Spleen (tissue), 11 donors: ENCODE results near the gene NPTX1. TPM values are rescaled to one million over a fixed set of nuclear protein-coding genes. Genes with fewer than 3 reads are reported as not detected.

Source experiments
- DNase-seq: peaks from one replicate; pipeline ENCODE4 v3.0.0-alpha.2; 2020
- H3K27ac ChIP-seq, 8 donors: fragments of 200-600 bp; sonication (generic) in 7 of 8; 1 replicate in 4 of 8; 2 replicates in 4 of 8; pipeline versions ENCODE4 v1.5.0 to v1.8.0; 2016 to 2021; ENCODE audit warnings: inconsistent platforms in 4 of 8, mild to moderate bottlenecking in 4 of 8, moderate library complexity in 1 of 8
- H3K27me3 ChIP-seq, 7 donors: fragments of 200-600 bp; sonication (generic) in 6 of 7; replicated peaks in 1 of 7; 1 replicate in 4 of 7; 2 replicates in 3 of 7; pipeline versions ENCODE4 v1.5.0 to v1.8.0; 2016 to 2021; ENCODE audit warnings: inconsistent platforms in 3 of 7, mild to moderate bottlenecking in 1 of 7
- H3K36me3 ChIP-seq, 6 donors: fragments of 200-600 bp; sonication (generic) in 5 of 6; 1 replicate in 4 of 6; 2 replicates in 2 of 6; pipeline versions ENCODE4 v1.5.0 to v1.8.0; 2016 to 2021; ENCODE audit warnings: inconsistent platforms in 2 of 6
- H3K4me1 ChIP-seq, 6 donors: fragments of 200-600 bp; sonication (generic) in 5 of 6; 1 replicate in 3 of 6; 2 replicates in 3 of 6; pipeline versions ENCODE4 v1.5.0 to v1.8.0; 2016 to 2021; ENCODE audit warnings: inconsistent platforms in 3 of 6
- H3K4me3 ChIP-seq, 8 donors: fragments of 200-600 bp; sonication (generic) in 7 of 8; 1 replicate in 4 of 8; 2 replicates in 4 of 8; pipeline versions ENCODE4 v1.5.0 to v1.8.0; 2016 to 2021; ENCODE audit warnings: inconsistent platforms in 4 of 8, mild to moderate bottlenecking in 4 of 8, moderate library complexity in 2 of 8
- H3K9me3 ChIP-seq, 8 donors: fragments of 200-600 bp; sonication (generic) in 7 of 8; 1 replicate in 4 of 8; 2 replicates in 4 of 8; pipeline versions ENCODE4 v1.5.0 to v1.8.0; 2016 to 2021; ENCODE audit warnings: inconsistent platforms in 4 of 8
- CTCF ChIP-seq, 11 experiments: fragments of 200-600 bp in 7 of 11; fragments of 450-650 bp in 4 of 11; sonication (generic) in 4 of 11; IDR thresholded peaks in 8 of 11; conservative IDR thresholded peaks in 3 of 11; 1 replicate in 7 of 11; 2 replicates in 4 of 11; pipeline versions ENCODE4 v1.4.0 to v1.8.0; 2016 to 2021; ENCODE audit warnings: antibody characterized with exemption in 11 of 11, inconsistent platforms in 4 of 11, mild to moderate bottlenecking in 1 of 11
- POLR2A ChIP-seq, 3 donors: fragments of 450-650 bp; IDR thresholded peaks; one replicate each; pipeline ENCODE4 v1.5.1; 2017; ENCODE audit warnings: antibody characterized with exemption in 3 of 3, mild to moderate bottlenecking in 1 of 3
- POLR2AphosphoS5 ChIP-seq, 3 donors: sonication (generic); formaldehyde crosslinking; IDR thresholded peaks; one replicate each; pipeline ENCODE4 v1.5.1; 2017; ENCODE audit warnings: antibody characterized with exemption in 3 of 3
- WGBS, 5 donors: extraction: QIAGEN DNeasy Blood & Tissue Kit in 3 of 5; methylation state at CpG; one replicate each; pipeline versions ENCODE4 v1.1.5 to v1.1.7; 2013 to 2018; 5-methylcytosine and 5-hydroxymethylcytosine counted together
- intact Hi-C: fragments of 100-400 bp; cut with DNase I; formaldehyde crosslinking; loops from one replicate; pipeline ENCODE4 v1.15.0; 2023; ENCODE audit warnings: low total_unique reads
- polyA plus RNA-seq, 3 donors: library from polyadenylated mRNA; stranded (reverse); fragments of 200-250 nt; gene quantifications; one replicate each; pipeline ENCODE4 v1.2.1, GENCODE V29; 2013
- total RNA-seq, 7 donors: library from RNA; depleted of rRNA in 3 of 7; stranded (reverse); fragments of >200 nt in 3 of 7; fragmentation: NEBNext Ultra II Directional in 4 of 7; extraction: Animal tissue kit (Norgen Biotek cat#: 25700) in 4 of 7; gene quantifications; one replicate each; pipeline versions ENCODE4 v1.1.0 to v1.2.1, GENCODE V29; 2016 to 2021
- donor health status: healthy with polysubstance abuse.
- donor health status: DM: no; HTN: no; CAD: no; lungs with moderate emphysema.
- donor health status: DM: no; HTN: no; CAD: no.
- donor health status: Bipolar disorder and iron deficiency.
- donor health status: healthy.
- donor health status: DM: no; HTN: no; CAD: no.
- donor health status: DM: yes; HTN: yes; CAD: no.

Gene NPTX1
- total and polyA plus RNA-seq, 10 donors: 0.04 to 14.0 (median 3.6) TPM

GRCh38 chr17:80474961-80475909, 1.2 kb downstream of the NPTX1 start:
- H3K9me3 ChIP-seq: no peaks in the 10 kb centered on the region
- peaks cover 27 to 52% (median 46%) of the 10 kb centered on the region in 6 donors for H3K4me1 ChIP-seq
- no peak for DNase-seq
- TF ChIP-seq POLR2AphosphoS5 (IDR thresholded peaks at IDR 0.05): no peak
- no peak for TF ChIP-seq CTCF (IDR thresholded peaks at IDR 0.05 in 8 of 11, conservative IDR thresholded peaks at IDR 0.05 in 3 of 11)
- no peak for TF ChIP-seq POLR2A (IDR thresholded peaks at IDR 0.05)
- peaks cover 15 to 100% (median 76%) of the 10 kb centered on the region in 7 donors for H3K27me3 ChIP-seq
- WGBS, 5 donors: 2 to 10% (median 4%) methylated on average over 25 to 55 of the region's 55 CpGs
- H3K27ac ChIP-seq: no peak overlapping the region
- peak overlapping the region in 7 of 8 donors; percentile 18 to 69 (median 33) for H3K4me3 ChIP-seq
- H3K36me3 ChIP-seq: no peaks in the 10 kb centered on the region
- intact Hi-C loops: no loop called here

- no peak for DNase-seq
- WGBS, 5 donors: 19 to 21% (median 21%) methylated on average over 15 to 16 of the region's 16 CpGs
- H3K36me3 ChIP-seq: no peaks in the 10 kb centered on the region
- peaks cover 27 to 52% (median 46%) of the 10 kb centered on the region in 6 donors for H3K4me1 ChIP-seq
- no peaks in the 10 kb centered on the region for H3K9me3 ChIP-seq
- no peak for TF ChIP-seq POLR2AphosphoS5 (IDR thresholded peaks at IDR 0.05)
- no peak for TF ChIP-seq POLR2A (IDR thresholded peaks at IDR 0.05)
- peak in 1 of 11 experiments; percentile 14 for TF ChIP-seq CTCF (IDR thresholded peaks at IDR 0.05 in 8 of 11, conservative IDR thresholded peaks at IDR 0.05 in 3 of 11)
- peaks cover 15 to 100% (median 67%) of the 10 kb centered on the region in 7 donors for H3K27me3 ChIP-seq
- intact Hi-C loops: no loop called here
- H3K4me3 ChIP-seq: peak overlapping the region in 2 of 8 donors; percentile 42 to 69
- no peak overlapping the region for H3K27ac ChIP-seq
Observed at GRCh38 chr17:80474231-80474960, 2.0 kb downstream of the NPTX1 start.

GRCh38 chr17:80473701-80474100, 2.7 kb downstream of the NPTX1 start:
- Histone ChIP-seq H3K4me1 (peaks cover 26 to 47% (median 45%) of the 10 kb centered on the region in 6 donors), H3K36me3 (no peaks in the 10 kb centered on the region), H3K27ac (no peak overlapping the region), H3K27me3 (peaks cover 12 to 100% (median 60%) of the 10 kb centered on the region in 7 donors), H3K4me3 (no peak overlapping the region), H3K9me3 (no peaks in the 10 kb centered on the region)
- TF ChIP-seq POLR2AphosphoS5 (IDR thresholded peaks at IDR 0.05) (no peak), CTCF (IDR thresholded peaks at IDR 0.05 in 8 of 11, conservative IDR thresholded peaks at IDR 0.05 in 3 of 11) (no peak), POLR2A (IDR thresholded peaks at IDR 0.05) (no peak)
- no peak for DNase-seq
- 59 to 78% (median 60%) methylated on average over 6 to 7 of the region's 7 CpGs for WGBS, 5 donors
- intact Hi-C loops: no loop called here
